Stimulated activated CD4-positive, alpha-beta T cell treated with anti-CD3 and anti-CD28 coated beads, Interleukin-1b, Interleukin-23, amount 100 ng/mL, for 1 hour (primary cell): ENCODE results near the gene SLC25A48.

Source experiments
- DNase-seq, 2 donors: peaks; one replicate each; pipeline ENCODE4 v3.0.0-alpha.2; 2020; ENCODE audit warnings: low read depth in 2 of 2

SLC25A48 gene

GRCh38 chr5:135834639-135835529 is at the start of gene SLC25A48:
TSS of gene SLC25A48 (plus strand) at chr5:135834663. CDS start at chr5:135834848, 185 bp downstream.
- DNase-seq, result no peak

- no peak for DNase-seq
These were observed 33.8 kb upstream of the SLC25A48 start for GRCh38 chr5:135800656-135801055.

GRCh38 chr5:135810188-135810943 is 24.1 kb upstream of the SLC25A48 start:
- no peak for DNase-seq

- DNase-seq, result no peak
These were observed 23.5 kb upstream of the SLC25A48 start for GRCh38 chr5:135811007-135811406.

- DNase-seq, result no peak
These were observed 20.7 kb upstream of the SLC25A48 start for GRCh38 chr5:135813758-135814157.

- no peak for DNase-seq
These were observed 20.1 kb upstream of the SLC25A48 start for GRCh38 chr5:135814316-135814715.

- DNase-seq, result no peak
These were observed 19.7 kb upstream of the SLC25A48 start for GRCh38 chr5:135814812-135815211.

- DNase-seq, result no peak
These were observed 13.2 kb upstream of the SLC25A48 start for GRCh38 chr5:135821061-135821801.

GRCh38 chr5:135821802-135822201 is 12.7 kb upstream of the SLC25A48 start:
- no peak for DNase-seq

GRCh38 chr5:135822286-135822685 is 12.2 kb upstream of the SLC25A48 start:
- DNase-seq, result no peak

- DNase-seq, result no peak
These were observed 11.5 kb upstream of the SLC25A48 start for GRCh38 chr5:135822959-135823358.

- DNase-seq, result no peak
These were observed 10.6 kb upstream of the SLC25A48 start for GRCh38 chr5:135823881-135824280.

GRCh38 chr5:135824541-135825041 is 9.9 kb upstream of the SLC25A48 start:
- DNase-seq, result no peak

GRCh38 chr5:135825373-135826220 is 8.9 kb upstream of the SLC25A48 start:
- DNase-seq, result no peak

GRCh38 chr5:135826221-135826525 is 8.3 kb upstream of the SLC25A48 start:
- DNase-seq, result no peak

GRCh38 chr5:135826994-135827671 is 7.3 kb upstream of the SLC25A48 start:
- no peak for DNase-seq

- DNase-seq, result no peak
These were observed 6.3 kb upstream of the SLC25A48 start for GRCh38 chr5:135827965-135828781.

GRCh38 chr5:135828782-135829127 is 5.7 kb upstream of the SLC25A48 start:
- DNase-seq, result no peak

GRCh38 chr5:135829179-135829578 is 5.3 kb upstream of the SLC25A48 start:
- no peak for DNase-seq
